ENCODE measurements around the gene SNRNP200. TPM values are rescaled to one million over a fixed set of nuclear protein-coding genes. Genes with fewer than 3 reads are reported as not detected.
"Not testable (repeated sequence)": the region's sequence is repeated elsewhere in the genome, so short reads cannot be mapped to it uniquely, and the experiment has no call there.

Gene SNRNP200
- total RNA-seq, 1 donor from 2014 or later, result 66.6 TPM

GRCh38 chr2:96274355-96275056 is 30.8 kb downstream of the SNRNP200 start:
- no peak for DNase-seq

GRCh38 chr2:96273763-96274162 is 31.6 kb downstream of the SNRNP200 start:
- no peak for DNase-seq

DNA sequence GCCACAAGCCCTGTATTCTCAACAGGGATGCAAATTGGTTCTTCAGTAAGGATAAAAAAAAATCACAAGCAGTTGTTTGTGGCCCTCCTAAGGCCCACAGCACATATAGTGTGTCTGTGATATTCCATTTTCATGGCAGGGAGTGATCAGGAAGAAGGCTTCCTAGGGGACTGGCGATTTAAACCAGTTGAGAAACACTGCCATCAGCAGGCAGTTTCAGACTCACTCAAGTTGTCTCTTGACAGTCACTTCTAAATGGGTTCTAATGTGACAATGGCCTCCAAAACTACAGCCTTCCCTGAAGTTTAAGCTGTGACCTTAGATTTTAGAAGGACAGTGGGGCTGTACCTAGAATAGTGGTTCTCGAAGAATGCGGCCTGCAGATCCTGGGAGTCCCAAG is 33.4 kb downstream of the SNRNP200 start:
- no peak for DNase-seq

GRCh38 chr2:96267159-96267971 is 38.0 kb downstream of the SNRNP200 start:
- DNase-seq, result no peak

GRCh38 chr2:96265840-96266679 is 39.3 kb downstream of the SNRNP200 start, which contains the start of the genes CIAO1 and TMEM127:
Gene CIAO1 (plus strand): TSS chr2:96266225. CDS start chr2:96266351, 126 bp downstream.
Gene TMEM127 (minus strand): TSS chr2:96265997. CDS start chr2:96265381, 616 bp downstream.
- DNase-seq, result peak; percentile 99

DNA sequence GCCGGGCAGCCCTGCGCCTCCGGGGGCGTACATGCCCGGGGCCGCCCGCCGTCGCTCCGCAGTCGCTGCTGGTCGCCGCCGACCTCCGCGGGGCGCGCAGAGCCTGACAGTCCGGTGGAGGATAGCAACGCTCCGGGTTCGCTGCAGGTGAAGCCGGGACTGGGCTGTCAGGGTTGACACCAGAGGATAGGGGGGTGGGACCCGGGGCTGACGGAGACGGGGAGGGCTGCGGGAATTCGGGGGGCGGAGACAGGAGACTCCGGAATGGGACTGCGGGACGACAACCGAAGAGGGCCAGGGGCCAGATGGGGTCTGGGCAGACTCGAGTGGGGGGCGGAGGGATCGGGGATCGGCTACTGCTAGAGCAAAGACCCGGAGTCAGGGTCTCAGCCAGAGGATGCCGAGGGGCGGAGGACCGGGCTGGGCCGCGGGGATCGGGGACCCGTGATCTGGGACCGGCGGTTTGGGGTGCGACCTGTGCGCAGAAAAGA is 40.0 kb downstream of the SNRNP200 start:
- DNase-seq, result peak; percentile 56

GRCh38 chr2:96264656-96265348 is 40.5 kb downstream of the SNRNP200 start:
- peak; percentile 60 for DNase-seq

- DNase-seq, result no peak
These were observed 41.3 kb downstream of the SNRNP200 start for GRCh38 chr2:96264086-96264485.

DNA sequence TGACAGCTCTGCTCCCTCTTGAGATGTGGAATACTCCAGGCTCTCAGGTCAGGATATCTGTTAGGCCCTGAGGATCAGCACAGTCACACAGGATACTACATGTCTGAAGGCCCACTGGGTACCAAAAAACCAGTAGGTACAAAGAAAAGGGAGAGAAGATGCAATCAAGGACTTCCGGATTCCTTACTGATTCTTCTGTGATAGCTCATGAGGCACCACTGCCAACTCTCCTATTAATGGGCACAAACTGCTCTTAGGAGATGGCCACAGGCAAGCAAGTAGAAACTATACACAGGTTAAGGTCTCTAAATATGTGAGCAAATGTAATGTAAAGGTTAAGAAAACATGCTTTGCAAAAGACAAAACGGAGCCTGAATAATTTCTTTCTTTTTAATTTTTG is 43.0 kb downstream of the SNRNP200 start:
- DNase-seq, result no peak

DNA sequence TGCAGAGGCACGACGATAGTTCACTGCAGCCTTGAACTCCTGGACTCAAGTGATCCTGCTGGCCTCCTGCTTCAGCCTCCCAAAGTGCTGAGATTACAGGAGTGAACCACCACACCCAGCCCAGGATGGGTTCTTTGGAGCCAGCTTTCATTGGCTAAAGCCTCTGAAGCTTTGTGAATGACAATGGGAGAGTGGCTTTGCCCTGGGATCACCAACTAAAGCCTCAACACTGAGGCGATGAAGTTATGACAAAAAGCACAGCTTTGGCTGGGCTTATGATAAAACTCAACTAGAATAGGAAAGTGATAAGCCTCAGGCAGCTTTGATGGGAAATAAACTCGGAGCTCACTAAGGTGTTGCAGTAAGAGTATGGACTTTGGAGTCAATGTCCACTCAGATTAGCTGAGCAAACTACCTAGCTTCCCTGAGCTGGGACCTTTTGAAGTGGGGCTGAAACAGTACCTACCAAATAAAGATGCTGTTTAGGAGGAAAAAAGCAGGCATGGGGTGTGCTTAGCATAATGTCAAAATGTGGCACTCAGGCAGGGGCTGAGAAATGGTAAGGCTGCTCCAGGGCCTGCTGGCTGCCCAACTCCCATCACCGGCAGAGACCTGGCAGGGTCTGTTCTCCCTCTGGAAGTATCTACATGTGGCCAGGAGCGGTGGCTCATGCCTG is 43.9 kb downstream of the SNRNP200 start:
- DNase-seq, result no peak

DNA sequence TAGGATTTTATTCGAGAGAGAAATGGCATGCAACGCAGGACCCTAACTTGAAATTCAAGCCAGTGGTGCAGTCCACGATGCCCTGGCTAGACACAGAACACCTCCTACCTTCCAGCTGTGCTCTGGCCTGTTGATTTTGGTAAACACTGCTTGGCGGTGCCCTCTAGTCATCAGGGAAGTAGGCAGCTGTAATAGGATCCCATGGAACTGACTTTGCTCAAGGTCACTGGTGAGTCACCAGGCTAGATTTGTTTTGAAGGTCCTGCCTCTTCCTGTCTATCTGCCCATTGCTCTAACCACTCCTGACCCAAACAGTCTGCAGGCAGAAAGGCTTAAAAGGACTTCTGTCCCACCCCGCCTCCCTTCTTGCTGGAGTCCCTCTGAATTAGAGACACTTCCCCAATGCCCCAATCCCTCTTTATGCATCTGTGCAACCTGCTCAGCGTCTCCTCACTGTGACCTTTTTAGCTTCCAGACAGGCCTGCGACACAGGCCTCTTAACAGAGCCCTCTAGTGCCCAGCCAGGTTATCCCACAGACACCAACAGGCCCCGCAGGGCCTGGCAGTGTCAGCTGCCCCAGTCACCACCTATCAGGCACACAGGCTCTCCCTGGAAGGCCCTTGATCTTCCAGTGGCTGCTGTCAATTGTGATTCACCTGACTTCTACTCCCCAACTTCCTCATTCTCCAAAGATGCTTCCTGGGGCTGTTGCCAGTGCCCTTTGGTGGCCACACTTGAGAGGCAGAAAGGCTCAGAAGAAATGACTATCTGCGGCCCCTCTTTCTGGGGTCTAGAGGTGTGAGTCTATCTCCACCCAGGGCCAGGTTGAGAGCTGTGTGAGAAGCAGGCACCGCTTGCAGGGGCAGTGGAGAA is 44.7 kb downstream of the SNRNP200 start:
- DNase-seq, result peak; percentile 58

DNA sequence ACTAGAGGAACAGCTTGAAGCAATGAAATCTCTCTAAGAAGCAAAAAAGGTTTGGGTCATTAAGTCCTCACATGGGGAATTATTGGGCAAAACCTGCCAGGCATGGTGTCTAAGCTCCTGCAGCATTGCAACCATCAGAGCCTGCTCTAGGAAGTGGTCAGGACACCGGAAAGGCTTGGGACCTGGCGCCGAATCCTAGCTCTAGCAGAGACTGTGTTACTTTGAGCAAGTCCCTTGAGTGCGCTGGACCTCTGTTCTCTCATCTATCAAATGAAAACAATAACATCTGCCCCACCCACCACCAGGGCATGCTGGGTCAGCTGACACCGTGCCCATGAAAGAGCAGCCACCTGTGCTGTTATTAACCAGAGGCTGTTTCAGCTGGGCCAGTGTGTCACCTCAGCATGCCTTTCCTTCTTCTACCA is 45.8 kb downstream of the SNRNP200 start:
- DNase-seq, result no peak

- DNase-seq, result peak; percentile 61
These were observed 47.0 kb downstream of the SNRNP200 start for GRCh38 chr2:96258166-96259022.

- DNase-seq, result not testable (repeated sequence)
These were observed 47.6 kb downstream of the SNRNP200 start for GRCh38 chr2:96257744-96258143.

GRCh38 chr2:96256611-96257113 is 48.7 kb downstream of the SNRNP200 start:
- no peak for DNase-seq

- no peak for DNase-seq
These were observed 50.8 kb downstream of the SNRNP200 start for GRCh38 chr2:96254571-96254970.

- no peak for DNase-seq
These were observed 52.3 kb downstream of the SNRNP200 start for GRCh38 chr2:96253006-96253405.

GRCh38 chr2:96252526-96252925 is 52.8 kb downstream of the SNRNP200 start:
- no peak for DNase-seq

Measured in tongue (tissue), 2 donors.